ENCODE results near the gene LPIN3.

LPIN3 gene

GRCh38 chr20:41392871-41393704 lies 52.5 kb downstream of the LPIN3 start:
- no peak for TF ChIP-seq CTCF (conservative IDR thresholded peaks at IDR 0.05; ENCODE audit: low read depth, low read length)
- no peak overlapping the region for H3K4me3 ChIP-seq (ENCODE audit: low read depth, low read length)
- peak; percentile 42 for DNase-seq (ENCODE audit: low read depth)

GRCh38 chr20:41393705-41394066 lies 53.1 kb downstream of the LPIN3 start:
- DNase-seq (ENCODE audit: low read depth): no peak
- TF ChIP-seq CTCF (conservative IDR thresholded peaks at IDR 0.05; ENCODE audit: low read depth, low read length): no peak

GRCh38 chr20:41394081-41394480 lies 53.5 kb downstream of the LPIN3 start:
- H3K4me3 ChIP-seq (ENCODE audit: low read depth, low read length): no peak overlapping the region
- no peak for TF ChIP-seq CTCF (conservative IDR thresholded peaks at IDR 0.05; ENCODE audit: low read depth, low read length)
- DNase-seq (ENCODE audit: low read depth): no peak

More at GRCh38 chr20:41393705-41394066, 53.1 kb downstream of the LPIN3 start:
- no peak overlapping the region for H3K4me3 ChIP-seq (ENCODE audit: low read depth, low read length)

- no peak for TF ChIP-seq CTCF (conservative IDR thresholded peaks at IDR 0.05; ENCODE audit: low read depth, low read length)
- no peak for DNase-seq (ENCODE audit: low read depth)
- H3K4me3 ChIP-seq (ENCODE audit: low read depth, low read length): no peak overlapping the region
Measured at GRCh38 chr20:41394931-41395666, 54.5 kb downstream of the LPIN3 start.

- H3K4me3 ChIP-seq (ENCODE audit: low read depth, low read length): no peak overlapping the region
- TF ChIP-seq CTCF (conservative IDR thresholded peaks at IDR 0.05; ENCODE audit: low read depth, low read length): no peak
- DNase-seq (ENCODE audit: low read depth): no peak
Measured at GRCh38 chr20:41395667-41396664, 55.3 kb downstream of the LPIN3 start.

- no peak overlapping the region for H3K4me3 ChIP-seq (ENCODE audit: low read depth, low read length)
- TF ChIP-seq CTCF (conservative IDR thresholded peaks at IDR 0.05; ENCODE audit: low read depth, low read length): no peak
- DNase-seq (ENCODE audit: low read depth): no peak
Measured at GRCh38 chr20:41398408-41398807, 57.8 kb downstream of the LPIN3 start.
